Uterus (tissue), 2 donors: ENCODE data around the gene NCKAP5L.

Experiments used
- POLR2A ChIP-seq, 2 donors: fragments of 450-650 bp; IDR thresholded peaks; one replicate each; pipeline ENCODE4 v1.6.1; 2016; ENCODE audit warnings: antibody characterized with exemption in 2 of 2, mild to moderate bottlenecking in 1 of 2, moderate library complexity in 1 of 2
- TF ChIP-seq, protein P1 (sequence below), 4 experiments: fragments of 200-600 bp in 2 of 4; fragments of 450-650 bp in 2 of 4; sonication (generic) in 2 of 4; IDR thresholded peaks; one replicate each; pipeline ENCODE4 v1.5.1; 2016 to 2019; ENCODE audit warnings: antibody characterized with exemption in 4 of 4, mild to moderate bottlenecking in 2 of 4, moderate library complexity in 1 of 4

DNA sequence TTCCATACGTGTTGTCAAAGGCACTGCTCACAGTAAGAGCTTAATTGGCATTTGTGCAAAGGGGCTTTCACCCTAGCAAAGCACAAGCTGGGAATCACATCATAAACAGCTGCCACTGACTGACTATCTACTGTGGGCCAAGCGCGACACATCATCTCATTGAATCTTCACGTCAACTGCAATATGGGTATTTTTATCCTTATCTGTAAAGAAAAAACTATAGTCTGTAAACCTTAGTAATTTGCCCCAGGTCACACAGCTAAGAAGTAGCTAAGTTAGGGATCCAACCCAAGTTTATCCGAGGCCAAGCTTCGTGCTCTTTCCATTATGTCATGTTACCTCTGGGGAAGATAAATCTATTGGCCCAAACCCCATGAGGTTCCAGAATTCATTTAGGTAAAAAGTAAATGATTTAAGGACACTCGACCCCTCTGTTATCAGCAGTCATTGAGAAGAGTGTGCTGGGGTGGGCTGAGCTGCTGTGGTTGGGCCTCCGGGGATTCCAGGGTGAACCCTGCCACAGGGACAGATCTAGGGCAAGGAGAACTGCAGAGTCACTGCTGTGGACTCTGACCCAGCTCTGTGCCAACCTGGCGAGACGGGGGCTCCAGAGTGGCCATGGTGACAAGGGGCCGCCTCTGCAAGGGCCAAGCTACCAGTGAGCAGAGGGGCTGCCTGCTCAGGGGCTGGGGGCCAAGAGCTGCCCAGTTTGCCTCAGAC lies 27.6 kb downstream of the NCKAP5L start:
- TF ChIP-seq POLR2A (IDR thresholded peaks at IDR 0.05), result no peak
- TF ChIP-seq, protein P1, sequence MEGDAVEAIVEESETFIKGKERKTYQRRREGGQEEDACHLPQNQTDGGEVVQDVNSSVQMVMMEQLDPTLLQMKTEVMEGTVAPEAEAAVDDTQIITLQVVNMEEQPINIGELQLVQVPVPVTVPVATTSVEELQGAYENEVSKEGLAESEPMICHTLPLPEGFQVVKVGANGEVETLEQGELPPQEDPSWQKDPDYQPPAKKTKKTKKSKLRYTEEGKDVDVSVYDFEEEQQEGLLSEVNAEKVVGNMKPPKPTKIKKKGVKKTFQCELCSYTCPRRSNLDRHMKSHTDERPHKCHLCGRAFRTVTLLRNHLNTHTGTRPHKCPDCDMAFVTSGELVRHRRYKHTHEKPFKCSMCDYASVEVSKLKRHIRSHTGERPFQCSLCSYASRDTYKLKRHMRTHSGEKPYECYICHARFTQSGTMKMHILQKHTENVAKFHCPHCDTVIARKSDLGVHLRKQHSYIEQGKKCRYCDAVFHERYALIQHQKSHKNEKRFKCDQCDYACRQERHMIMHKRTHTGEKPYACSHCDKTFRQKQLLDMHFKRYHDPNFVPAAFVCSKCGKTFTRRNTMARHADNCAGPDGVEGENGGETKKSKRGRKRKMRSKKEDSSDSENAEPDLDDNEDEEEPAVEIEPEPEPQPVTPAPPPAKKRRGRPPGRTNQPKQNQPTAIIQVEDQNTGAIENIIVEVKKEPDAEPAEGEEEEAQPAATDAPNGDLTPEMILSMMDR (IDR thresholded peaks at IDR 0.05), result no peak
